ENCODE results near the gene ST13.

- TF ChIP-seq CTCF (IDR thresholded peaks at IDR 0.05) (no peak), POLR2A (IDR thresholded peaks at IDR 0.05) (no peak)
Observed at GRCh38 chr22:40877488-40877887, 21.0 kb upstream of the ST13 start.
